ENCODE data around the gene FAHD1.
"Not testable (repeated sequence)": the region's sequence is repeated elsewhere in the genome, so short reads cannot be mapped to it uniquely, and the experiment has no call there.

The FAHD1 gene

DNA sequence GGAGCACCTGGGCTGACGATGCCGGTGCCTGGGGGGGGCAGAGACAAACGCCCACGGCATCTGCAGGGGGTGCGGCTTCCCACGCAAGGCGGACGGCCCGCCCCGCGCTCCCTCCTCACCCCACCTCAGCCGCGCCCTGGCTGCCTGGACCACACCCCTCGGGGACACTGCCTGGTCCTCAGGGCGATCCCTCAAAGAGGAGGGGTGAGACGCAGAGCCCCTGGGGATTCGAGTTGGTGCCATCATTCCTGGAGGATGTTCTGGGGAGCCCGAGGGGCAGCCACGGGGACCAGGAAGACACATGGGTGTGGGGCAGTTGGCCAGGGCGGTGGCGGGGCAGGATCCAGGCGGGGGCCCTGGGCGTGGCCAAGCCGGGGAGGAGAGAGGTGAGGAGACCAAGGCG lies 37.4 kb upstream of the FAHD1 start:
- DNase-seq (ENCODE audit: low spot score): no peak

DNA sequence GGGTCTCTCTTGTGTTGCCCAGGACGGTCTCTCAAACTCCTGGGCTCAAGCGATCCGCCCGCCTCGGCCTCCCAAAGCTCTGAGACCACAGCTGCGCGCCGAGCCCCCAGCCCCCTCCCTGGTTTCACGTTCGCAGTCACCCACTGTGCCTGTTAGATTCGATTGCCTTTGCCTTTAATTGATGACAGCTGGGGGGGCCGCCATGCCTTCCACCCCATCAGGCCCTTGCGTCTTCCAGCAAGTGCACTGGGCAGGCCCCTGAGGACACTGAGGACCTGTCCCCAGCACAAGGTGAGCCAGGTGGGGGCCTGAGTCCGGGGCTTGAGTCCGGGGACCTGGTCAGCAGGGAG lies 36.8 kb upstream of the FAHD1 start:
- no peak for DNase-seq (ENCODE audit: low spot score)

DNA sequence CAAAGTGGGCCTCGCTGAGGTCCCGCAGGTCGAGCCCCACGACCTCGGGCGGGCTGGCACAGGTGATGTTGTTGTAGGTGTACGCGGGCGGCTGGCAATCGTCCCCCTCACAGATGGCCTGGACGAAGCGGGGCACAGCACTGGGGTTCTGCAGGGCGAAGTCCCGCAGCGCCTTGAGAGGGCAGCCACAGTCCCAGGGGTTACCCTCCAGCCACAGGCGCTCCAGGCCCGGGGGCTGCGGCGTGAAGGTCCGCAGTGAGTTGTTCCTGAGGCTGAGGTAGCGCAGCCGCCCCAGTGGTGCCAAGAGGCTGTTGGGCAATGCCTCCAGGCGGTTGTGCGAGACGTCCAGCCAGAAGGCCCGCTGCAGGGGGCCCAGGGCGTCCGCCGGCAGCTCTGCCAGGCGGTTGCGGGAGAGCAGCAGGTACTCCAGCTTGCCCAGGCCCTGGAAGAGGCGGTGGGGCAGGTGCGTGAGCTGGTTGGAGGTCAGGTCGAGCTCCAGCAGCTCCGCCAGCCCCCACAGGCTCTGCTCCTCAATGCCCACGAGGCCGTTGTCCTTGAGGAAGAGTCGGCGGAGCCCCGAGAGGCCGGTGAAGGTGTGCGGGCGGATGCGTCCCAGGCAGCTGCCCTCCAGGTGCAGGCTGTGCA lies 36.3 kb upstream of the FAHD1 start:
- DNase-seq (ENCODE audit: low spot score): no peak

DNA sequence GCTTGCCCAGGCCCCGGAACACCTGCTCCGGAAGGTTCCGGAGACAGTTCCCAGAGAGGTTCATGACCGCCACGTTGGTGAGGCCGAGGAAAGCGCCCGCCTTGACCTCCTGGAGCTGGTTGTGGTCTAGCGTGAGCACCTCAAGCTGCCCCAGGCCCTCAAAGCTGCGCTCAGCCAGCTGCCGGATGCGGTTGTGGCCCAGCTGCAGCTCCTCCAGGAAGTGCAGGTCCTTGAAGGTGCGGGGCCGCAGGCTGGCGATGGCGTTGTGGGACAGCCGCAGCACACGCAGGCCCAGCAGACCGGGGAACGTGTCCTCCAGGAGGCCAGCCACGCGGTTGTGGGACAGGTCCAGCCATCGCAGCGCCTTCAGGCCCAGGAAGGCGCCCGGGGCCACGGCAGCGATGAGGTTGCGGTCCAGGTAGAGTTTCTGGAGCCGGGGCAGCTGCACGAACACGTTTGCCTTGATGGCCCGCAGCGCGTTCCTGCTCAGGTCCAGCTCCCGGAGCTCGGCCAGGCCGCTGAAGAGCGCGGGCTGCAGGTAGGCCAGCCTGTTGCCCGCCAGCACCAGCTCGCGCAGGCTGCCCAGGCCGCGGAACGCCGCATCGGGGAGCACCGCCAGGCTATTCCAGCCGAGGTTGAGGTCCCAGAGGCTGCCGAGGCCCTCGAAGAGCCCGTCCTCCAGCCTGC lies 35.6 kb upstream of the FAHD1 start:
- no peak for DNase-seq (ENCODE audit: low spot score)

DNA sequence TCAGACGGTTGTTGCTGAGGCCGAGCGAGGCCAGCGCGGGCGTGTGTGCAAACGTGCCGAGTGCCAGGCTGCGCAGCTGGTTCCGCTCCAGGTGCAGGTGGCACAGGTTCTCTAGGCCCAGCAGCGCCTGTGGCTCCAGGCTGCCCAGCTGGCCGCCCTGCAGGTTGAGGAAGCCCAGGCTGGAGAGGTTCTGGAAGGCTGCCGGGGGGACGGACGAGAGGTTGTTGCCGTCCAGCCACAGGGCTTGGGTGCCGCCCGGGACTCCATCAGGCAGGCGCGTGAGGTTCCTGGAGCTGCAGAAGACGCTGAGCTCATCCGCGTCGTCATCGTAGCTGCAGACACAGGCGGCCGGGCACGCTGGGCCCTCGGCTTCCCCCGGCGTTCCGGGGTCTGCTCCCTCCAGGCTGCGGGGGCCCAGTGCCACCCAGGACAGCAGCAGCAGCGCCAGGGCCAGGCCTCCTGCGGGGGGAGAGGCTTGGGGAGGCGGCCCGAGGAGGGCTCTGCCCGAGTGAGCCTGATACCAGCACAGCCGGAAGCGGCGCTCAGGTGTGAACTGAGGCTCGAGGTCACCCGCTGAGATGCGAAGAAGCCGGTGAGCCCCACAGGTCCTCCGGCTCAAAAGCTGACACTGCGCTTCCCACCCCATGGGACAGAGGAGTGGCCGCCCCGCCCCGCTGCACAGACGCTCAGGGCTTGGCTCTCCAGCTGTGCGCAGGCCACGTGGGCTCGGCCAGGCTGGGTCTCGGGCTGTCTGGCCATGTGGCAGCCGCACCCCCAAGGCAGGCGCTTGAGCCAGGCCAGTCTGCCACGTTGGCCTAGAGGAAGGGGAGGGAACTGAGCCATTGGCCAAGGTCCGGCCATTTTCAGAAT lies 34.8 kb upstream of the FAHD1 start:
- no peak for DNase-seq (ENCODE audit: low spot score)

DNA sequence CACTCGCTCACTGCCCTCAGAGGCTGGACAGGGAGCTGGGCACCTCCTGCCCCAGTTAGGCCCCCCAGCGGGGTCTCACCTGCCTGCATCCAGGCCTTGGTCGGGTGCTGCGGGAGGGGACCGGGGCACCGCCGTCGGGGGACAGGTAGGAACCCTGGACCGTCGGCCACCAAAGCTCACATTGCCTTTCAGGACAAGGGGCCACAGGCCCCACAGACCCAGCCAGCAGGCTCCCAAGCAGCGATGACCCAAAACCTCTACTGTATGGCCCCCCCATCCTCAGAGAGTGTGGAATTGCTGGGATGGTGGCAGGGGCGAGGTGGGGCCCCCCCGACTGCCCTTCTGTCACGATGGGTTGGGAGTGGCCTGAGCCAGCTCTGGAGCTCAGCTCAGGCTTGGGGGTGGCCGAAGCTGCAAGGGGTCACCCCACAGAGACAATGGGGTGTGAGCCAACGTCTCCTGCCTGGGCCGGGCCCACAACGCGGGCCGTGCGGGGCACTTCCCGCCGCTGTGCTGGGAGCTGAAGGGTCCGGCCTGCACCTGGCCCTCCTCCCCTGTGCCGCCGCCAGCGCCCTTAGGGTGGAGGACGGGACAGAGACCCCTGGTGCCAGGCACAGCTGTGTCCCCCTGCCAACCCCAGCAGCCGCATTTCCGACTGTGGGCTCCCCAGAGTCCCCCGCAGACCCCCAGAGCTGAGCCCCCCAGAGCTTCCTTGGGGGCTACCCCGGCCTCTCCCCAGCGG lies 34.0 kb upstream of the FAHD1 start:
- no peak for DNase-seq (ENCODE audit: low spot score)

DNA sequence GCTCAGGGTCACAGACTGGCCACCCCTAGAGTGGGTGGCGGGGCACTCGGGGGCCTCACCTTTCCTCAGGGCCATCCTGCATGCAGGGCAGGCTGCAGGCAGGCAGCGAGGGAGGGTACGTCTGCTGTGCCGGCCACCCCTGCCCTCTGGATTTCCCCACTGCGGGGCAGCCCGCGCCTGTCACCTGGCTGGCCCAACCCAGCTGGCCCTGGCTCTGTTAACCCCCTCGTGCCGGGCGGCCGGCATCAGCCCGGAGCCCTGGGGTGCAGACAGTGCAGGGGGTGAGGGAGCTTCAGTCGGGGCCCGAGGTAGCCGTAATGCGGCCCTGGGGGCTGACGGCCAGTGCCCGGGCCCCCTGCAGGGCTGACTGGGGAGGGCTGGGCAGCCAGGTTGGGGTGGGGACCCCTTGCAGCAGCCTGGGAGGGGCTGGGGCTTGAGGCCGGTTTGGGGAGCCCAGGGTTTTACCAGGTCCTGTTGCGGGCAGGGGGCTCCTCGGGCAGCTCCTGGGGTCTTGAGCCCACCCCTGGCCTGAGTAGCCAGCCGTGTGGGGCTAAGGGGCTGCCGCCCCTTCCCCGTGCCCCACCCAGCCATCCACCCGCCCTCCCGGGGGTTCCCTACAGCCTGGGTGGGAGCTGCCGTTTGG lies 33.3 kb upstream of the FAHD1 start, which contains the start of gene IGFALS:
TSS of gene IGFALS (minus strand) at position 128 of the 643 bp plus-strand sequence. CDS start at position 75, 53 bp downstream.
- no peak for DNase-seq (ENCODE audit: low spot score)

DNA sequence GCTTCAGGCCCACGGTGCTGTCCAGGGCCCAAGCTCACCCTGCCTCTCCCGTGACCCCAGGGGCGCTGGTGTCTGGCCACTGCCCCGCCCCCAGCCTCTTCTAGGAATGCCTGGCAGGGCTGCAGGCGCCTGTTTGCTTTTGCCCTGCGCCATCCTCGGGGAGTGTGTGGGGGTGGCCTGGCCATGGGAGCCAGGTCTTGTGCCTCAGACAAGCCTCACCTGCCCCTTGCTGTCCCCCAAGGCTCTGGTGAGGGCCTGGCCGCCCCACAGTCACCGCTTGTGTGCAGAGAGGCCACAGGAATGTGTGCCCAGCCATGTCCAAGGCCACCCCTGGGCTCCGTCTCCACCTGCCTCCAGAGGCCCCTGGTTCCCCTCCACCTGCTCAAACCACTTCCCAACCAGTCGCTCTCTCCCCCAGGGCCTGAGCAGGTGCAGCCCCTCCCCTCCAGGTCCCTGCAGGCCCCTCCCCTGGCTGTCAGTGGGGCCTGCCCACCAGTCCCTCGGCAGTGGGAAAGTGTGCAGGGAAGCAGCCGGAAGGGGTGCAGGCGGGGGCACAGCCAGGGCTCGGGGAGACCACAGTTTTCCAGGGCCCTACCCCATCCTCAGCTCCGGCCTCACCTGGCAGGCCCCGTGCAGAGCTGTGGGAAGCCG lies 32.7 kb upstream of the FAHD1 start:
- DNase-seq (ENCODE audit: low spot score): no peak

DNA sequence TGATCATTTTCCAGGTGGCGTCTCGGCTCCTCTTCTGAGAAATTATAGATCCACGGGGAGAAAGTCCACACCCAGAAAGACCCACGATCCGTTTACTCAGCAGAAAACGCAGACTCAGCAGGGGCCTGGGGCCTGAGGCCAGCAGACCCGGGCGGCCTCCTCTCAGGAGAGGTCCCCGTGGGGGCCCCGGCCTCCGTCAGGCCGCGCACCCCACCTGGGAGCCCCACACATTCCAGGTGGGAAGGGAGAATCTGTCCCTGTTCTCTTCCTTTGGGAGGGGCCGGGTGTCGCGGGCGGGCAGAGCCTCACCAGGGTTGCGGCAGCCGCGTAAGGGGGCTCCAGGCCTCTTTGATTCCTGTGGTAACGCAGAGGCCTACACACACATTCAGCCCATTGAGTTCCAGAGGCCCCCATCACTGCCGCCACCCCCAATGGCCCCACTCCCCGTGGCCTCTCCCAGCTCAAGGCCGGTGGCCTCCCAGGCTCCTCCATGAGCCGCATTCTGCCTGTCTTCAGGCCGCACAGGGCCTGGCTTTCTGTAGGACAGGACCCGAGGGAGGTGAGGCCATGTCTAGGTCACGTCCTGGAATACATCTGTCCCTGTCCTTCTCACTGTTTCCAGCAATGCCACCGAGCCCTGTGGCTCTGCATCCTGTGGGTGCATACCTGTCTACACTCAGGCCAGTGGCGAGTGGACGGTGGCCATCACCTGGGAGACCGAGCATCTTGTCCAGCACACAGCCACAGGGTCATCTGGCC lies 31.9 kb upstream of the FAHD1 start:
- DNase-seq (ENCODE audit: low spot score): no peak

DNA sequence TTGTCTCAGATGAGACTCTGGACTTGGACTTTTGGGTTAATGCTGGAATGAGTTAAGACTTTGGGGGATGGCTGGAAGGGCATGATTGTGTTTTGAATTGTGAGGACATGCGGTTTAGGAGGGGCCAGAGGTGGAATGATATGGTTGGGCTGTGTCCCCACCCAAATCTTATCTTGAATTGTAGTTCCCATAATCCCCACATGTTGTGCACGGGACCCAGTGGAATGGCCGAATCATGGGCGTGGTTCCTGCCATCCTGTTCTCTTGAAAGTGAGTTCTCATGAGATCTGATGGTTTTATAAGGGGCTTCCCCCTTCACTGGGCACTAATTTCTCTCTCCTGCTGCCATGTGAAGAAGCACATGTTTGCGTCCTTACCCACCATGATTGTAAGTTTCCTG lies 27.7 kb upstream of the FAHD1 start:
- DNase-seq (ENCODE audit: low spot score): not testable (repeated sequence)

DNA sequence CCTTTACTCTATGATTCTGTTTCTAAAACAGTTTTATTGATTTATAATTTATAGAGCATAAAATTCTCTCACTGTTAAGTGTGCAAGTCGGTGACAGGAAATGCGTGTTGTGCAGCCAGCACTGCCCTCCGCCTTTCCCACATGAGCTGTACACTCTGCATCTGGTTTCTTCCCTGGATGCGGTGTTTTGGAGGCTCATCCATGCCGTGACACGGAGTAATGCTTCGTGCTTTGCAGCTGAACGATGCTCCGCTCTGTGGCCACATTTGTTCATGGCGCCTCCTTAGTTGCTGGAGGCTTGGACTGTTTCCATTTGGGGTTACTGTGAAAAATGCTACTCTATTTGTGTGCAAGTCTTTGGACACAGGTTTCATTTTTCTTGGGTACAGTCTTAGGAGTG lies 26.3 kb upstream of the FAHD1 start:
- DNase-seq (ENCODE audit: low spot score): no peak

DNA sequence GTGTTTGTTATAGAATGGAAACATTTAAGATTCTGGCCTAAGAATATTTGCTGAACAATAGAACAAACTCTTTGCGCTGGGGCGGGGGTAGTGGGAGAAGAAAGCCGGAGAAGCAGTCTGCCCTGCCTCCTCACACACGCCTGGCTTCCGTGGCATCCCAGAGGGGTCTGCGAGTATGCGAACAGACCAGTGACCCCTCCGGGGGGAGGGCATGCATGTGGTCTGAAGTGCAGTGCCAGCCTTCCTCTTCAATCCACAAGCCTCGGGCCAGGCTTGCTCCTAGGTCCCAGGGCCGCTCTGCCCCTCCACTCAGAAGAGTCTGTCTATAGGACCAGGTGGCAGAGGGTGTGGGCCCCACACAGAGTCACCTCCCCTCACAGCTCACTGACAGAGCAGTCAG lies 19.4 kb upstream of the FAHD1 start:
- DNase-seq (ENCODE audit: low spot score): no peak

DNA sequence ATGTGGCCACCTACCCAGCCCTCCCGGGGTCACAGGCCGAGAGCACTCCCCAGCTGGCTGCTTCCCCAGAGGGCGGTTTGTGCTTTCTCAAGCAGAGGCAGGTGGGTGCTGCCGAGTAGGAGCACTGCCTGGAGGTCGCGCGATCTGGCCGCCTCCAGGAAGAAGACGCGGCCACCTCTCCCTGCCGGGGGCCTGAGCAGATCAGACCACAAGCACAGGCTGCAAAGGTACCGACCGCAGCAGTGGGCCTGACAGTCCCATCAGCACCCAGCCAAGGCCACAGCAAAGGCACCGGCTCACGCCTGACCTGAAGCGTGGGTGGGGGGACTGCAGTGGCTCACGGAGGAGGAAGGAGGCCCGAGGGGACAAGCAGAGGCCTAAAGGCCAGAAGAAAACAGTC lies 18.3 kb upstream of the FAHD1 start:
- DNase-seq (ENCODE audit: low spot score): no peak

DNA sequence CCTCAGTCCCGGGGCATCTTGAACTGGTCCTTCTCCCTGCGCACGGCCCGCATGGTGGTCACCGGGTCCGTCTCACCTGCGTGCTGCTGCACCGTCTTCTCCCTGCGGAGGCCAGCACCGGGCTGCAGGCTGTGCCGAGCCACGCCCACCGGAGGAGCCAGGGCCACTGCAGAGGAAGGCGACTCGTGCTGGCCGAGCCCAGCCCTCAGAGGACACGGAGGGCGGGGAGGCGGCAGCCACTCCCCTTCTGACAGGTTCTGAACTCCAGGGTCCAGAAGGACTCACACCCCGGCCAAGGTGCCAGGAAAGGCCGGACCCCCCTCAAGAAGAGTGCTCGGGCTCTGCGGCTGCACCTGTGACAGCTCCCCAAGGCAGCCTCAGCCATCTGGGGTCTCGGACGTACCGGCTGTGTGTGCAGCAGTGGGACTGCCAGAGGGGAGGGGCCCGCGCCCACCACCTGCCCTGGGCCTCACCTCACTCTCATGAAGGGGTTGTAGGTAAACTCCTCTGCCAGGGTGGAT lies 17.7 kb upstream of the FAHD1 start:
- no peak for DNase-seq (ENCODE audit: low spot score)

DNA sequence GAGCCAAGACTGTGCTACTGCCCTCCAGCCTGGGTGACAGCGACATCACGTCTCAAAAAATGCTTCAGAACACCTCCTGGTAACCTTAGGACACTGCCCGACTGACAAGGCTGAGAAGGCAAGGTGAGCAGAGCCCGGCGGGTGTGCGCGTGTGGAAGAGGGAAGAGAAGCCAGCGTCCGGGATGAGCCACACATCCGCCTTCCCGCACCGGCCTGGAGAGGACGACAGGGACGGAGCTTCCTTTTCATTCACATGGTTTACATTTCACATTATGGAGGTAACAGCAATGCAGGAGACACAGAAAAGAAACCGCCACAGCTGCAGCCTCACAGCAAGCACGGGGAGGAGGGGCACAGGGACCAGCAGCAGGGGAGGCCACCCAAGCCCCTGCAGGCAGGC lies 16.9 kb upstream of the FAHD1 start:
- no peak for DNase-seq (ENCODE audit: low spot score)

DNA sequence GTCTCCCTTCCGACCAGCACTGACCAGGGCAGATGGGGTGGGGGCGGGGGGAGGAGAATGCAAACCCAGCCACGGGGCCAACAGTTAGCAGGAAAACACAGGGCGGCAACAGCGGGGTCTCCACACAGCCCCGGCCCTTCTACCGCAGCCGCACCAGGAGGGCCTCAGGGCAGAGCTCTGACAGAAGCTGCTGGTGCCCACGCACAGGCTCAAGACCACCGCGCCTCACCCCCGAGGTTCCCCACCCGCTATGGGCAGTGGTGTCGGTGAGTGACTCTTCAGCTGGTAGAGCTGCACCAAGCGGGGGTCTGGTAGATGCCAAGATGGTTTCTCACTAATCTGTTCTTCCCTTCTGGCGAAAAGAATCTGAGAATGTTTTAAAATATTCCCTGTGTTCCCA lies 16.5 kb upstream of the FAHD1 start:
- DNase-seq (ENCODE audit: low spot score): no peak

DNA sequence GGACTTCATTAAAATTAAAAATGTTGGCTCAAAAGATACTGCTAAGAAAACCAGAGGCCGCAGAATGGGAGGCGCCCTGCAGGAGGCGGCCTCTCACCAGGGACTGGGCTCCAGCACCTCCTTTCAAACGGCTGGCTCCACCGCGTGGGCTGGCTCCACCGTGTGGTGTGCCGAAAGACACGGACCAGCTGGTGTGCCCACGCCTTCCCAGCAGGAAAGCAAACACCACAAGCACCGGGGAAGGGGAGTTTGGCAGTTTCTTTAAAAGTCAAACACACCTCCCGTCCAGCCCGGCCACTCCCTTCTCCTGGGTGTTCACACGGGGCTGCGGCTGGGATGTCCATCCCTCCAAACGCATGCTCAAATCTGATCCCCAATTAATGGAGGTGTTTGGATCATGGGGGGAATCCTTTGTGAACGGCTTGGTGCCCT lies 14.3 kb upstream of the FAHD1 start:
- peak; percentile 58 for DNase-seq (ENCODE audit: low spot score)

DNA sequence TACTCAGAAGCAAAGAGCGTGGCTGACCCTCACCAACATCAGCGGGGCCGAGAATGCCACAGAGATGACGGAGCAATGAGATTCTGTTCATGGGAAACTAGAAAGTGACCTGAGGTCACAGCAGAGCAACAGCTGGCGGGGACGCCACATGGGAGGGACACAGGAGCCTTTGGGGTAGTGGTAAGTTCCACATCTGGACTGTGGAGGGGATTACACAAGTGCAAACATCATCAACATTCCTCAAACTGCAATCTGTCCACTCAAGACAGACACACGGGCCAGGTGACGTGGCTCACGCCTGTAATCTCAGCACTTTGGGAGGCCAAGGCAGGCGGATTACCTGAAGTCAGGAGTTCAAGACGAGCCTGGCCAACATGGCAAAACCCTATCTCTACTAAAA lies 11.5 kb upstream of the FAHD1 start:
- no peak for DNase-seq (ENCODE audit: low spot score)

DNA sequence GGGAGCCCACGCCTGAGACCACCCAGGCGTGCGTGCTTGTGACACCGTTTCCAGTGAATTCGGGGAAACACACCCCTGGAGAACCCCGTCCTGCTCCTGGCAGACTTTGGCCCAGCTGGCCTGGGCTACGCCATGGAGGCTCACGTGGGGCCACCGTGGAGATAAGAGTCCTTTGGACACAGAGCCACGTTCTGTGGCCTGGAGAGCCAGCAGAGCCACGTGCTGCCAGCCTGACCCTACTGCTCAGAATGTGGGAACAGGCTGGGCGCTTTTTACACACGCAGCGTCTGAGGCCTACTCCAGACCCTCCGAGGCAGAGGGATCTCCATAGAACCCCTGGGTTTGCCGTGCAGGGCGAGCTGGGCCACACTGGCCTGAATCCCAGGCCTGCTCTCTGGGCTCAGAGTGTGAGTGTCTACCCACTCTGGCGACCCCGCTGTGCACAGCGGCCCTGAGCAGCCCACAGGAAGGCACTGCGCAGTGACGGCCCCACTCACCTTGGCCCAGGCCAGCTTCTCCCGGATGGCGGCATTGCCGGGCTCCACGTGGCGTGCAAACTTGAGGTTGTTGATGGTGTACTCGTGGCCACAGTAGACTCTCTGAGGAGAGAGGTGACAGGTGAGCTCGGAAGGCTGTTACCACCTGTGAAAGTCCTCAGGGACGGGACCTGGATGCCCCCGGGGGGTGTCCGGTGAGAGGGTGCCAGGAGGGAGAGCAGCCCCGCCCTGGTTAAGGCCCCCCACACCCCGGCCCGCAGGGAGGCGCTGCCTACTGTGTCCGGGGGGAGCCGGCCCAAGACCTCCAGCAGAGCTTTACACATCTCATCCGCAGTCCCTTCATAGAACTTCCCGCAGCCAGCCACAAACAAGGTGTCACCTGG lies 10.4 kb upstream of the FAHD1 start:
- no peak for DNase-seq (ENCODE audit: low spot score)

DNA sequence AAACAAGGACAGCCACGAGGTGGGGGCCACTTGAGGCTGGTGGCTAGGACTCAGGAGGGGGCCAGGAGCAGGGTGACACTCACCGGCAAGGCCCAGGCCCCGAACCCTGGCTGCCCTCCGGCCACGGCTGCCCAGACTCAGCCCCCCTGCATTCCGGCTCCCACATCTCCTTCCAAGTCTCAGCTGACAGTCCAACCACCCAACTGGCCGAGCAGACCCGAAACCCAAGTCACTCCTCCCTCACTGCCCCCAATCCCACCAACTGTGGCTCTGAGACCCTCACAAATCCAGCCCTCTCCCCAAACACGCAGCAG lies 9.8 kb upstream of the FAHD1 start:
- no peak for DNase-seq (ENCODE audit: low spot score)
